Measurements from ENCODE around the gene TMTC1.

Gene TMTC1

GRCh38 chr12:29713729-29714128, 70.0 kb downstream of the TMTC1 start:
- no peak for DNase-seq (ENCODE audit: low read depth in 2 of 2, low spot score in 1 of 2)

- no peak for DNase-seq (ENCODE audit: low read depth in 2 of 2, low spot score in 1 of 2)
These were observed 72.4 kb downstream of the TMTC1 start for GRCh38 chr12:29711381-29711780.

GRCh38 chr12:29710104-29710503, 73.6 kb downstream of the TMTC1 start:
- DNase-seq (ENCODE audit: low read depth in 2 of 2, low spot score in 1 of 2), result no peak

DNA sequence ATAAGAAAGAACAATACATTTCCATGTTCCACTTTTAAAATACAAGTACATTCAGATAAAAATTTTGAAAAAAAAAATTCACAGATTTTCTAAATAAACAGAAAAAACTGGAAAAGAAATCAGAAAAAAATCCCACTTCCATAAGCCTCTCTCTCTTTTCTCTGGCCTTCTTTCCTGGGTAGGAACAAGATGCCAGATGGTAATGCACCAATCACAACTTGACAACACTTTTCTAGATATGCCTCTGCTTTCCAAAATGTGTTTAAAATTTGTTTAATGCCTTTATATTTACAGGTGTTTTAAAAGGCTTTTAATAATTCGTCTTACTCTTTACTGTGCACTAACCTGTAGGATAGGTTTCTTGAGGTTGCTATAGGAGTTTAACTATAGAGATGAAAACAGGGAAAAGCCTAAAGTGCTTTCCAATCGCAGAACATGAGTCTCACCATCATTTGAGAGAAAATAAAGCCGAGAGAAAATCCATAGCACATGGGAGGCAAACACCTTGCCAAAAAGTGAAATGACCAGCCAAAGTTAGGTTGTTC, 74.2 kb downstream of the TMTC1 start:
- no peak for DNase-seq (ENCODE audit: low read depth in 2 of 2, low spot score in 1 of 2)

DNA sequence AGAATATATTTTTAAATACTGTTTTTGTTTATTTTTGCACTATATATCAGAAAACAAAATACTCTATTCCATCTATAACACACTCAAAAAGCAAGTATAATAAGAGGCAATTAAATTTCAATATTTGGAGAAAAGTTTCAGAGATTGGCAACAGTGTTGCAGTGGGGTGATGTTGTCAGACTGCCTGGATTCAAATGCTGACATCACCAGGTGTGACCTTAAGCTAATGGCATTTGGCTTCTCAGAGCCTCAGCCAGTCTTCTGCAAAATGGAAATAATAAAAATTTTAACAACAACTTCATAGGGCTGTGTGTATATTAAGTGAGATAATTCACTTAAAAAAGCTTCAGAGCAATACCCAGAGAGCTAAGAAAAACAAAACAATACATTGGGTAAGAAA, 74.7 kb downstream of the TMTC1 start:
- DNase-seq (ENCODE audit: low read depth in 2 of 2, low spot score in 1 of 2), result no peak

- DNase-seq (ENCODE audit: low read depth in 2 of 2, low spot score in 1 of 2), result no peak
These were observed 75.9 kb downstream of the TMTC1 start for GRCh38 chr12:29707846-29708245.

DNA sequence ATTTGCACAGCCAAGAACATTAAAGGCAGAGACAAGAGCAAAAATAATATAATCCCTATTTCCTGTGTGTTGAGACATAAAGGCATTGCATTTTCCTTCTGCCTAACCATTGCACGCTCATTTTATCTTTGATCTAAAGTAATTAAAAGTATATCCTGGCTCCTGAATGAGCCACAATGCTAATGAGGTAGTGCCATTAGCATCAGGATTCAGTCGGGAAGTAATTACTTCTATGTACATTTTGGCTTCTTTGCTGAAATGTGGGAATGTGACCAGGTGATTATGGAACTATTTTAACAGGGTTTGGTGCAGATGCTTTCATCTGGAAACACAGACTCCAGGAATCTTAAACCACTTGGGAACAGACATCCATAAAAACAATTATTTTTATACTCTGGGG, 77.4 kb downstream of the TMTC1 start:
- no peak for DNase-seq (ENCODE audit: low read depth in 2 of 2, low spot score in 1 of 2)

DNA sequence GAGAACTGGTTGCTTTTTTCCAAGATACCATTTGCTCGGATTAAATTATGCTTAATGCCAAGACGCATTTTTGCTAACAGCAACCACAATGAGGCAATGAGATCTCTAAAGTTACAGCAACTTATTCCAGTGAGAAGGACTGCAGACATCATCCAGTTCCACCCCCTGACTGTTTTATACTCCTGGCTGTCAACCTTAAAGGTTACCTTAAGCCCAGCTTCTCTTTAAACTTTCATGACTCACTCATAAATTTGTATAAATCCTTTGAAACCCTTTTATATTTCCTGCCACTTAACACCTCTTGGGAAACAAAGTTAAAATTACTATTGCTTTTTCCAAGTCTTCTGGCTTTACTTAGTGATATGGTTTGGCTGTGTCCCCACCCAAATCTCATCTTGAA, 80.2 kb downstream of the TMTC1 start:
- DNase-seq (ENCODE audit: low read depth in 2 of 2, low spot score in 1 of 2), result no peak

DNA sequence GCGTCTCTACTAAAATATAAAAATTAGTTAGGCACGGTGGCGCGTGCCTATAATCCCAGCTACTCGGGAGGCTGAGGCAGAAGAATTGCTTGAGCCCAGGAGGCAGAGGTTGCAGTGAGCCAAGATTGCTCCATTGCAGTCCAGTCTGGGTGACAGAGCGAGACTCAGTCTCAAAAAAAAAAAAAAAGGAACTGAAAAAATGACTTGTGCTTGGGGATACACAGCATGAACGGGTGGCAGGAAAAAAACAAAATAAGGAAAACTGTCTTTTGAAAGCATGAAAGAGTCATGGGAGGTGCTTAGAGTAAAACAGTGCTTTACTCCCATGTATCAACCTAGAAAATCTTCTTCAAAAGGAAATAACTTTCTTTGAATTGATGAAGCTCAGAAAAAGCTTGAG, 80.8 kb downstream of the TMTC1 start:
- no peak for DNase-seq (ENCODE audit: low read depth in 2 of 2, low spot score in 1 of 2)

DNA sequence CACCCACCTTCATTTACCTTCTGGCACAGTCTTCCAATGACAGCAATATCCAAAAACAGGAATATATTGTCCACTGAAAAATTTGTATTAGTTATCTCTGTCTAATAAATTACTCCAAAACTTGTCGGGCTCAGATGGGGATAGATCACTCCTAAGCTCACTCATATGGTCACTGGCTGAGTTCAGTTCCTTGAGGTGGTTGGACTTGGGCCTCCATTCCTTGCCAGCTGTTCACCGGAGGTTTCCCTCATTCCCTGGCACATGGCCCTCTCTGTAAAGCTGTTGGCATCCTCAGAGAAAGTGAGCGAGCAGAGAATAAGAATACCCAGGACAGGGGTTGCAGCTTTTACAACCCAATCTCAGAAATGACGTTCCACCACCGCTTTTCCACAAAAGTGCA, 81.5 kb downstream of the TMTC1 start:
- no peak for DNase-seq (ENCODE audit: low read depth in 2 of 2, low spot score in 1 of 2)

GRCh38 chr12:29700761-29701481, 82.8 kb downstream of the TMTC1 start:
- no peak for DNase-seq (ENCODE audit: low read depth in 2 of 2, low spot score in 1 of 2)

GRCh38 chr12:29698756-29699155, 85.0 kb downstream of the TMTC1 start:
- DNase-seq (ENCODE audit: low read depth in 2 of 2, low spot score in 1 of 2), result no peak

- no peak for DNase-seq (ENCODE audit: low read depth in 2 of 2, low spot score in 1 of 2)
These were observed 87.9 kb downstream of the TMTC1 start for GRCh38 chr12:29695800-29696199.

- DNase-seq (ENCODE audit: low read depth in 2 of 2, low spot score in 1 of 2), result no peak
These were observed 88.7 kb downstream of the TMTC1 start for GRCh38 chr12:29695026-29695425.

- DNase-seq (ENCODE audit: low read depth in 2 of 2, low spot score in 1 of 2), result no peak
These were observed 89.7 kb downstream of the TMTC1 start for GRCh38 chr12:29694002-29694401.

- DNase-seq (ENCODE audit: low read depth in 2 of 2, low spot score in 1 of 2), result no peak
These were observed 91.5 kb downstream of the TMTC1 start for GRCh38 chr12:29692237-29692636.

DNA sequence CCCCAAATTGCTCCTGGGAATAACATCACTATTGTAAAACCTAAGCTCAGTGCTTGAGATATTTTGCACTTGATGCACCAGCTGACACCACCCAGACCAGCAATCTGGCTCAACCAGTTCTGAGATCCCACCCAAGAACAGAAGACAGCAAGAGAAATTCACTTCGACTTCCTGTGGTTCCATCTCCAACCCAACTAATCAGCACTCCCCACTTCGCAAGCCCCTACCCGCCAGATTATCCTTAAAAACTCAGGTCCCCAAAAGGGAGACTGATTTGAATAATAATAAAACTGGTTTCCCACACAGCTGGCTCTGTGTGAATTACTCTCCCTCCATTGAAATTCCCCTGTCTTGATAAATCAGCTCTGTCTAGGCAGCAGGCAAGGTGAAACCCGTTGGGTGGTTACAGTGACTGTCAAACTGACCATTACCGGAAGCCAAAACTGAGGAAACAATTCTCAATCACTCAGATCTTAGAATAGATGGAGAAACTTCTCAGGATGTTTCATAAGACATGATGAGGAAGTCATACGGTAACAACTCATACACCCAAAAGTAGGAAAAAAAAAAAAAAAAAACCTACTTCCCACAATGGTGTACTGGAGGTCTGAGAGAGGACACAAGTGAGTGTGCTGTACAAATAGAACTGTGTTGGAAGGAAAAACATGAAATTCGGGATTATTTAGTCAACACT, 92.4 kb downstream of the TMTC1 start:
- DNase-seq (ENCODE audit: low read depth in 2 of 2, low spot score in 1 of 2), result no peak

GRCh38 chr12:29690728-29691127, 93.0 kb downstream of the TMTC1 start:
- no peak for DNase-seq (ENCODE audit: low read depth in 2 of 2, low spot score in 1 of 2)

GRCh38 chr12:29688914-29689313, 94.8 kb downstream of the TMTC1 start:
- DNase-seq (ENCODE audit: low read depth in 2 of 2, low spot score in 1 of 2), result no peak

DNA sequence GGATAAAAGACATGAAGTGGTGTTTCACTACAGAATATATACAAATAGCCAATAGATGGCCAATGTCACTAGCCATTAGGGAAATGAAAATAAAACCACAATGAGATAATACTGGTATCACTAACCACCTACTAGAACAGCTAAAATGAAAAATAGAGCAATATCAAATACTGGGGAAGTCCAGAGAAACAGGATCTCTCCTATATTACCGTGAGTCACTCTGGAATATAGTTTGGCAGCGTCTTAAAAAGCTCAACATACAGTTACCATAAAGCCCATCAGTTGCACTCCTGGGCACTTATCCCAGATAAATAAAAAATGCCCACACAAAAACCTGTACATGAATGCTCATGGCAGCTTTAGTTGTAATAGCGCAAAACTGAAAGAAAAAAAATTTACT, 101.7 kb downstream of the TMTC1 start:
- no peak for DNase-seq (ENCODE audit: low read depth in 2 of 2, low spot score in 1 of 2)

- DNase-seq (ENCODE audit: low read depth in 2 of 2, low spot score in 1 of 2), result no peak
These were observed 102.4 kb downstream of the TMTC1 start for GRCh38 chr12:29681370-29681769.

GRCh38 chr12:29676676-29677075, 107.1 kb downstream of the TMTC1 start:
- DNase-seq (ENCODE audit: low read depth in 2 of 2, low spot score in 1 of 2), result no peak

GRCh38 chr12:29674463-29674862, 109.3 kb downstream of the TMTC1 start:
- DNase-seq (ENCODE audit: low read depth in 2 of 2, low spot score in 1 of 2), result no peak
